Epithelial cell of prostate (primary cell): ENCODE data around the gene ANAPC7.
"Not testable (repeated sequence)": the region's sequence is repeated elsewhere in the genome, so short reads cannot be mapped to it uniquely, and the experiment has no call there.

Experiments used
- DNase-seq: peaks from one replicate; pipeline ENCODE4 v3.0.0-alpha.2; 2011; ENCODE audit warnings: low read depth, low spot score
- H3K27ac ChIP-seq: fragments of 450-650 bp; 2 replicates; pipeline ENCODE4 v1.5.1; 2017; ENCODE audit warnings: mild to moderate bottlenecking

ANAPC7 gene

GRCh38 chr12:110403146-110403975 is at the start of gene ANAPC7:
TSS of gene ANAPC7 (minus strand) at chr12:110403708. CDS start at chr12:110403627, 81 bp downstream.
- peak within 1 kb of the TSS; percentile 90 for H3K27ac ChIP-seq
- DNase-seq = peak; percentile 69

GRCh38 chr12:110451263-110451662 is 47.8 kb upstream of the ANAPC7 start:
- no peak overlapping the region for H3K27ac ChIP-seq
- DNase-seq = no peak

DNA sequence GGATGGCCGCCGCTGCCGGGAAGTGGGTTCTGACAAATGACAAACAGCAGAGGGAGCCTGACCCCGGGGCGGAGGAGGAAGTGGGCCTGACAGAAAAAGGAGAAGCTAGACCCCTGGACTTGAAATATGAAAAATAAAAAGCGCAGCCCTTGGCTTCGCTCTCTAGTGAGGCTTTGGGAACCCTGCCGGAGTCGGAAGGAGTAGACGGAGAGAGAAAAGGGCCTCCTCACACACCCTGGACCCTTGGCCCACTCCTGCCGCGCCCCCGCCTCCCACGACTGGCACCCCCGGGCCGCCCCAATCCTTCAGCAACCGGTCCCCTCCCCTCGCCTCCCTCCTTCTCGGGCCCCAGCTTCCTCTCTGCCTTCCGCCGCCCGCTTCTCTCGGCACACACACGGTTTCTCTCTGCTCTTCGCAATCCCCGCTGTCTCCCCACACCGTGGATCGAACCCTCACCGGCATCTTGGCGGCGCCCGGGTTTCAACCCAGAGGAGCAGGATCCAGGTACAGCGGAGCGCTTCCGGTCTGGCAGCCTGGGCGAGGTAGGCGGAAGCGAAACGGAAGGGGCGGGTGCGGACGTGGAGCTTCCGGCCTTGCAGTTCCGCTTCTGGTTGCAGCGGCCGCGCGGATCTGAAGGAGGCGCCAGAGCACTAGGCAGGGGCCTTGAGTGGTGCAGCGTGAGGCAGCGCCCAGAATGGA is 46.4 kb upstream of the ANAPC7 start, which contains the start of gene ARPC3:
TSS of gene ARPC3 (minus strand) at position 539 of the 699 bp plus-strand sequence. CDS start at position 462, 77 bp downstream.
- H3K27ac ChIP-seq = peak within 1 kb of the TSS; percentile 88
- DNase-seq = peak; percentile 82

- DNase-seq = no peak
- peak overlapping the region; percentile 14 for H3K27ac ChIP-seq
Measured at GRCh38 chr12:110444455-110444854, 40.9 kb upstream of the ANAPC7 start.

DNA sequence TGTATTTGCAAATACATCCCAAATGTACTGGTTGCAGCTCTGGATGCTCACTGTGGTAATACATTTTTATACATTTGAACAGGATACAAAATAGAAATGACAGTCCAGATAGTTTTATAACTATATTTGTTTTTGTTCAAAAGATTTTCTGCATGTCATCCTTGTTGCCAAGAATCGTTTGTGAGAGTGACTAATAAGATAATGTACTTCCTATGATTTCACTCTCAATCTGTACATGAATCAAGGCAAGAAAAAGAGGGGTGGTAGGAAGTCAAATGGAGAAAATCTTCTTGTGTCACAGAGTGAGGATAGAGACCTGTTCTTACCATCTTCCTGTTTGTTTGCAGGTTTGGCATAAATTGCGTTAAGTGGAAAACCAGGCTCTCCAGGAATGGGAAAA is 32.7 kb upstream of the ANAPC7 start:
- no peak for DNase-seq
- H3K27ac ChIP-seq = peak overlapping the region; percentile 21

- DNase-seq = no peak
- no peak overlapping the region for H3K27ac ChIP-seq
Measured at GRCh38 chr12:110431957-110432587, 28.6 kb upstream of the ANAPC7 start.

DNA sequence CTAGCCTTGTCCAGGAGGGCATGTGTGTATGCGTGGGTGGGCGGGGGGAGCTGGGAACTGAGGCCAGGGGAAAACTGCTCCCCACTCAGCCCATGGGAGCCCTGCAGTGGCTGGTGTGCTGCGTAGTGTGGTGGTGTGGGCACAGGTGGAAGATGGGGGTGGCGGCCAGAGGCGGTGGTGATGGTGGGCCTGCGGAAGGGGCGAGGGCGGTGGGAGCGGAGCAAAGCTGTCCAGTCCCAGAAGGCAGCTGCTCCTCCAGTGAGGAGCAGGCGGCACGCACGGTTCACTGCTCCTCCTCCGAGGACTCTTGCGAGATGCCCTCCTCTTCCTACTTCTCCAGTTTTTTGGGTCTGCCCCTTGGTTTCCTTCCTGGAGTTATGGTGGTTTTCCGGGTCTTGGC is 26.2 kb upstream of the ANAPC7 start:
- not testable (repeated sequence) for H3K27ac ChIP-seq, DNase-seq

DNA sequence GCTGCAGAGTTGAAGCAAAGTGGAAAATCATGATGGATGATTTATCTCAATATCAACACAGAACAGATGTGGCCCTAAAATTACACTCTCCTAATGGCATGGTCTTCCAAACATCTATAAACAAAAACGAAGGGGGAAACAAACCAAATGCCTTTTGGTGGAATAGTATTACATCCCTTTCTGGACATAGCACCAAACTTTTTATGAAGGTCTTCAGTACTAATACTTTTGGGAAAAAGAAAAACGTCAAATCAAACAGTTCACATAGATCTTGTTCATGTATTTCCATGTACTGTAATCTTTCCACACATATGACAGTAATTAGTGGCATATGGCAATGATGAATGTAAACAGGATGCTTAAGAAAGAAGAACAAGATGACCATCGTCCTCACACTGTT is 22.9 kb upstream of the ANAPC7 start:
- no peak for DNase-seq
- H3K27ac ChIP-seq = no peak overlapping the region

DNA sequence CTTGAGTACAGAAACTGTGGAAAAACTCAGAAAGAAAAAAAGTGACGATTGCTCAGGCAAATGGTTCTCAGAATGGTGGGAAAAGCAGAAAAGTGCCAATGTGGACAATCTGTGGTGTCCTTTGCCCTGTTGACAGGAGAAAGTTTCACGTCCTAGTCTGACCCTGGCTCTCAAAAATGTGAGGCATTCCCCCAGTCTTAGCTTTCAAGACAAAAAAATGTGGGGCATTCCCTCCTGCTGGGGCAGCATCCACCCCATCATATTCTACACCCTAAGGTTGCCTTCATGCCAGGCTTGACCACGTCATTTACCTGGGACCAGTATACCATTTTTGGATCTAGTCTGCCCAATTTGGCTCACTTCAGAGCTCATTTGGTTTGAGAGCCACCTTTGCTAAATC is 20.7 kb upstream of the ANAPC7 start:
- DNase-seq = no peak
- H3K27ac ChIP-seq = no peak overlapping the region

DNA sequence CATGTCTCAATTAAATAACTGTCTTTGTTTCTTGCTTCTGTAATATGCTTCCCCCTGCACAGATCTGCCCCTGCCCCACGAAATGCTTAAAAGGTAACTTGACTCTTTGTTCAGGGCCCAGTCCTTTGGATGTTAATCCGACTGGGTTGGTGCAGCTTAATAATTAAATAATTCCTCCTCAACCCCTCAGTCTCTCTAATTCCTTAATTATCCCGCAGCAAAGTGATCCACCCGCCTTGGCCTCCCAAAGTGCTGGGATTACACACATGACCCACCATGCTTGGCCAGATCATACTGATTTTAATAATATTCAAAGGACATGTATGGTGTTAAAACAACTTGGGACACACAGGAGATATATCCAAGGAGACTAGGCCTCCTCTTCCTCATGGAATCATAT is 18.2 kb upstream of the ANAPC7 start:
- H3K27ac ChIP-seq = no peak overlapping the region
- DNase-seq = no peak

DNA sequence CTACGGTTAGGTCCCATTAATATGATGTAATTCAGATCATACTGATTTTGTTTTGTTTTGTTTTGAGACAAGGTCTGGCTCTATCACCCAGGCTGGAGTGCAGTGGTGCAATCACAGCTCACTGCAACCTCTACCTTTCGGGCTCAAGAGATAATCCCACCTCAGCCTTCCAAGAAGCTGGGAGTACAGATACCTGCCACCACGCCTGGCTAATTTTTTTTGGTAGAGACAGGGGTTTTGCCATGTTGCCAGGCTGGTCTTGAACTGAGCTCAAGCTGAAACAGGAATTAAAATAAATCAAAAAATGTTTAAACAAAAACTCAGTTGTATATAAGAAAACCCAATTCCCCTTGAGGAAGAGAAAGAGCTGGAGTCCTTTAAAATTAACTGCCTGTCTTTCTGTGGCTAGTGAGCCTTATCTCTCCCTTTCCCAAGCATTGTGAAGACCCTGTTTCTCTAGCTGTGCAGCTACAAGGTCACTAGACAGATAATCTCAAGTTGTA is 17.7 kb upstream of the ANAPC7 start:
- no peak overlapping the region for H3K27ac ChIP-seq
- no peak for DNase-seq

- not testable (repeated sequence) for DNase-seq, H3K27ac ChIP-seq
Measured at GRCh38 chr12:110420644-110421043, 17.1 kb upstream of the ANAPC7 start.

- not testable (repeated sequence) for H3K27ac ChIP-seq, DNase-seq
Measured at GRCh38 chr12:110417113-110417512, 13.6 kb upstream of the ANAPC7 start.

DNA sequence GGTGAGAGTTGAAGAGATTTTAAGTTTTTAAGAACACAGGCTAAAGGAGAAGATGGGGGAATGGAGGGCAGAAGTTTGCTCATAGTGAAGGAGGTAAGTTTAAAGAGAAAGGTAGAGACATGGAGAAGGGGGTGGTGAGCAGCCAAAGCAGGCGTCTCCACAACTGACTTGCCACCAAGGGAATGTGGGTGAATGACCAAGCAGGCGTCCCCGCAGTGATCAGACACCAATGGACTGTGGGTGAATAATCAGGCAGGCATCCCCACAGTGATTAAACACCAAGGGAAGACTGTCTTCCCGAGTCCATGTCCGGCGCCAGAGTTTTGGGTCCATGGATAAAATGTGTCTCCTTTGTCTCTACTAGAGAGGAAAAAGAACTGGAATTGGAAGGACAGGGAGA is 6.6 kb upstream of the ANAPC7 start:
- not testable (repeated sequence) for DNase-seq, H3K27ac ChIP-seq

- DNase-seq, H3K27ac ChIP-seq: not testable (repeated sequence)
Measured at GRCh38 chr12:110405126-110405662, 1.7 kb upstream of the ANAPC7 start.

- peak overlapping the region; percentile 90 for H3K27ac ChIP-seq
- no peak for DNase-seq
Measured at GRCh38 chr12:110403976-110404682, 621 bp upstream of the ANAPC7 start.

- DNase-seq = no peak
- no peak overlapping the region for H3K27ac ChIP-seq
Measured at GRCh38 chr12:110382683-110383082, 20.8 kb downstream of the ANAPC7 start.

DNA sequence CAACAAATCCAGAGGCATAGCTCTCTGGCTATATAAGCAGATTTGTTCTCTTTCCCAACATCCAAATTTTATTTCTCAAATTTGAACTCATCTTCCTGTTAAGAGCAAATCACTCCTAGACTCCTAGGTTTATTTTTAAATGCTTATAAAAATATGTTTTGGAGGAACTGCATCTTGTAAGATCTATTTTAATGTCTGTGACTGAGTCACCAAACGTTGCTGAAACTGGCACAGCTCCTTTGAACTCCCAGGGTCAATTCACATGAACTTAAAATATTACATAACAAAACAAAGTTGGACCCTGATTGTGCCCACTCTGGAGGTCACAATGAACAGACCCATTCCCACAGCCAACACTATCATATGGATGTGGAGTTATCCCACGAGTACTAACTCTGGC is 23.9 kb downstream of the ANAPC7 start:
- no peak overlapping the region for H3K27ac ChIP-seq
- DNase-seq = no peak

DNA sequence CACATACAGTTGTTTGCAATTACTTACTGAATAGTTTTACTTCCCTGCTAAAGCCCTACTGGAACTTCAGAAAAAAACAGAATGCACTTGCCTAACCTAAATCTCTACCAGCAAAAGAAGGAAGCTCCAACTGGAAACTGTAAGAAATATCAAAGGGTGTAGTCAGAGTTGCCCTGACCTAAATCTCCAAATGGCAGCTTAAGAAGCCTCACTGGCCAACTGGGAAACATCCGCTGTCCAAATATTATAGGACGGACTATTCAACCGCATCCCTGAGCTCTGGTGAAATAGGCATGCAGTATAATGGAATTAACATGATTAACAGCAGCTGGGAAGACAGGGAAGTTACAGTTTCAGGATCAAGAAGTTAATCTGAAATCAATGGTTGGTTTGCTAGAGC is 24.3 kb downstream of the ANAPC7 start:
- DNase-seq = no peak

More for the DNA sequence above, 24.3 kb downstream of the ANAPC7 start:
- no peak overlapping the region for H3K27ac ChIP-seq
